GM23338 (cell line): Measurements from ENCODE around the gene AFF2.

Experiments used
- EZH2phosphoT487 ChIP-seq: fragments of 200-600 bp; sonication (generic); IDR thresholded peaks from one replicate; pipeline ENCODE4 v1.8.1; 2018; ENCODE audit warnings: antibody characterized with exemption; ENCODE audit not compliant: unreplicated experiment
- ZNF114 ChIP-seq: fragments of 250-450 bp; sonication (Bioruptor Pico); IDR thresholded peaks from 2 replicates; pipeline ENCODE4 v1.5.0; 2020; ENCODE audit warnings: mild to moderate bottlenecking, moderate library complexity
- TF ChIP-seq, protein P1 (sequence below), 2 experiments: fragments of 200-600 bp in 1 of 2; sonication (generic) in 1 of 2; conservative IDR thresholded peaks; 2 replicates each; pipeline versions ENCODE4 v1.5.1 to v1.6.1; 2016 to 2017; ENCODE audit warnings: antibody characterized with exemption in 2 of 2, low read depth in 2 of 2, mild to moderate bottlenecking in 2 of 2, moderate library complexity in 1 of 2

DNA sequence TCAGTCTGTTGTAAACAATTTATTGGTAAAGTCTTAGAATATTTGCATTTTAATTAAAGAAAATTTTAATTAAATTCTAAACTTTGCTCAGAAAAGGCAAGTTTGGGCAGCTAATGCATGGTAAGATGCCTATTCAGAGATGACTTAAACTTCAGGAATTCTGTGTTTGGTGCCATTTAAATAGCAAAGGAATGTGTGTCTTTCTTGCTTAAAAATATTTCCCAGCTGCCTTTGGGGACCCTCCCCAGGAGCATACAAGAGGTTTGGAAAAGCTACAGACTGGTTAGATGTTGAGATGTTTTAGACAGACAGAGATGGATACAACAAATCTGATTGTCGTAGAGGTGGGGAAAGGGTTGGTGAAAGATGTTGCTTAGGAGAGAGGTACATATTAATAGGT is 36.5 kb downstream of the AFF2 start:
- TF ChIP-seq EZH2phosphoT487: no peak
- TF ChIP-seq, protein P1, sequence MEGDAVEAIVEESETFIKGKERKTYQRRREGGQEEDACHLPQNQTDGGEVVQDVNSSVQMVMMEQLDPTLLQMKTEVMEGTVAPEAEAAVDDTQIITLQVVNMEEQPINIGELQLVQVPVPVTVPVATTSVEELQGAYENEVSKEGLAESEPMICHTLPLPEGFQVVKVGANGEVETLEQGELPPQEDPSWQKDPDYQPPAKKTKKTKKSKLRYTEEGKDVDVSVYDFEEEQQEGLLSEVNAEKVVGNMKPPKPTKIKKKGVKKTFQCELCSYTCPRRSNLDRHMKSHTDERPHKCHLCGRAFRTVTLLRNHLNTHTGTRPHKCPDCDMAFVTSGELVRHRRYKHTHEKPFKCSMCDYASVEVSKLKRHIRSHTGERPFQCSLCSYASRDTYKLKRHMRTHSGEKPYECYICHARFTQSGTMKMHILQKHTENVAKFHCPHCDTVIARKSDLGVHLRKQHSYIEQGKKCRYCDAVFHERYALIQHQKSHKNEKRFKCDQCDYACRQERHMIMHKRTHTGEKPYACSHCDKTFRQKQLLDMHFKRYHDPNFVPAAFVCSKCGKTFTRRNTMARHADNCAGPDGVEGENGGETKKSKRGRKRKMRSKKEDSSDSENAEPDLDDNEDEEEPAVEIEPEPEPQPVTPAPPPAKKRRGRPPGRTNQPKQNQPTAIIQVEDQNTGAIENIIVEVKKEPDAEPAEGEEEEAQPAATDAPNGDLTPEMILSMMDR (conservative IDR thresholded peaks at IDR 0.05; ENCODE audit: low read depth in 2 of 2): no peak
- TF ChIP-seq ZNF114: no peak
